ENCODE measurements around the gene ACTRT1.

DNA sequence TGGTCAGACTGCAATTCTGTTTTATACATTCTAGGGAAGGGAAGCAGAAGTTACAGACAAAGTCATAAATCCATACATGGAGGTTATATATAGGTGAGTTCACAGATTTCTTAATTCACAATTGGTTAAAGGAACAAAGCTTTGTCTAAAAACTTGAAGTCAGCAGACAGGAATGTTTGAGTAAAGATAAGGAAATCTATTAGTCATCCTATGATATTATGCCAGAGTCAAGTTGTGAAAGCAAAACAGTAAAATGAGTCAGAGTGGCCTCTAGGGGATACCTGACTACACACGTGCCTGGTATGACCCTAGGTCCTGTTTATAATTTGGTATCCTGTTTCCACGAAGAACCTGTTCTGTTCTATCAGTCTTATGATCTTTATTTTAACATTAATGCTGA is 31.5 kb downstream of the ACTRT1 start:
- TF ChIP-seq, protein P1, sequence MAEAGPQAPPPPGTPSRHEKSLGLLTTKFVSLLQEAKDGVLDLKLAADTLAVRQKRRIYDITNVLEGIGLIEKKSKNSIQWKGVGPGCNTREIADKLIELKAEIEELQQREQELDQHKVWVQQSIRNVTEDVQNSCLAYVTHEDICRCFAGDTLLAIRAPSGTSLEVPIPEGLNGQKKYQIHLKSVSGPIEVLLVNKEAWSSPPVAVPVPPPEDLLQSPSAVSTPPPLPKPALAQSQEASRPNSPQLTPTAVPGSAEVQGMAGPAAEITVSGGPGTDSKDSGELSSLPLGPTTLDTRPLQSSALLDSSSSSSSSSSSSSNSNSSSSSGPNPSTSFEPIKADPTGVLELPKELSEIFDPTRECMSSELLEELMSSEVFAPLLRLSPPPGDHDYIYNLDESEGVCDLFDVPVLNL (CRISPR knock-in tag; IDR thresholded peaks at IDR 0.05; ENCODE audit: borderline replicate concordance, low read depth), result no peak
- TF ChIP-seq, protein P2, sequence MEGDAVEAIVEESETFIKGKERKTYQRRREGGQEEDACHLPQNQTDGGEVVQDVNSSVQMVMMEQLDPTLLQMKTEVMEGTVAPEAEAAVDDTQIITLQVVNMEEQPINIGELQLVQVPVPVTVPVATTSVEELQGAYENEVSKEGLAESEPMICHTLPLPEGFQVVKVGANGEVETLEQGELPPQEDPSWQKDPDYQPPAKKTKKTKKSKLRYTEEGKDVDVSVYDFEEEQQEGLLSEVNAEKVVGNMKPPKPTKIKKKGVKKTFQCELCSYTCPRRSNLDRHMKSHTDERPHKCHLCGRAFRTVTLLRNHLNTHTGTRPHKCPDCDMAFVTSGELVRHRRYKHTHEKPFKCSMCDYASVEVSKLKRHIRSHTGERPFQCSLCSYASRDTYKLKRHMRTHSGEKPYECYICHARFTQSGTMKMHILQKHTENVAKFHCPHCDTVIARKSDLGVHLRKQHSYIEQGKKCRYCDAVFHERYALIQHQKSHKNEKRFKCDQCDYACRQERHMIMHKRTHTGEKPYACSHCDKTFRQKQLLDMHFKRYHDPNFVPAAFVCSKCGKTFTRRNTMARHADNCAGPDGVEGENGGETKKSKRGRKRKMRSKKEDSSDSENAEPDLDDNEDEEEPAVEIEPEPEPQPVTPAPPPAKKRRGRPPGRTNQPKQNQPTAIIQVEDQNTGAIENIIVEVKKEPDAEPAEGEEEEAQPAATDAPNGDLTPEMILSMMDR (IDR thresholded peaks at IDR 0.05), result no peak
- TF ChIP-seq CBFB (CRISPR knock-in tag; IDR thresholded peaks at IDR 0.05; ENCODE audit: low read depth) (no peak), NR3C1 (CRISPR knock-in tag; conservative IDR thresholded peaks at IDR 0.05; ENCODE audit: low read depth) (no peak), TEAD1 (CRISPR knock-in tag; IDR thresholded peaks at IDR 0.05) (no peak), EMX1 (CRISPR knock-in tag; IDR thresholded peaks at IDR 0.05) (no peak), ATF1 (CRISPR knock-in tag; IDR thresholded peaks at IDR 0.05) (no peak), ZNF416 (CRISPR knock-in tag; IDR thresholded peaks at IDR 0.05) (no peak), GTF2I (CRISPR knock-in tag; conservative IDR thresholded peaks at IDR 0.05) (no peak), TCF7 (CRISPR knock-in tag; IDR thresholded peaks at IDR 0.05; ENCODE audit: low read depth) (no peak)
- TF ChIP-seq, protein P3, sequence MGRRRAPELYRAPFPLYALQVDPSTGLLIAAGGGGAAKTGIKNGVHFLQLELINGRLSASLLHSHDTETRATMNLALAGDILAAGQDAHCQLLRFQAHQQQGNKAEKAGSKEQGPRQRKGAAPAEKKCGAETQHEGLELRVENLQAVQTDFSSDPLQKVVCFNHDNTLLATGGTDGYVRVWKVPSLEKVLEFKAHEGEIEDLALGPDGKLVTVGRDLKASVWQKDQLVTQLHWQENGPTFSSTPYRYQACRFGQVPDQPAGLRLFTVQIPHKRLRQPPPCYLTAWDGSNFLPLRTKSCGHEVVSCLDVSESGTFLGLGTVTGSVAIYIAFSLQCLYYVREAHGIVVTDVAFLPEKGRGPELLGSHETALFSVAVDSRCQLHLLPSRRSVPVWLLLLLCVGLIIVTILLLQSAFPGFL (CRISPR knock-in tag; IDR thresholded peaks at IDR 0.05; ENCODE audit: borderline replicate concordance), result no peak
- TF ChIP-seq, protein P4, sequence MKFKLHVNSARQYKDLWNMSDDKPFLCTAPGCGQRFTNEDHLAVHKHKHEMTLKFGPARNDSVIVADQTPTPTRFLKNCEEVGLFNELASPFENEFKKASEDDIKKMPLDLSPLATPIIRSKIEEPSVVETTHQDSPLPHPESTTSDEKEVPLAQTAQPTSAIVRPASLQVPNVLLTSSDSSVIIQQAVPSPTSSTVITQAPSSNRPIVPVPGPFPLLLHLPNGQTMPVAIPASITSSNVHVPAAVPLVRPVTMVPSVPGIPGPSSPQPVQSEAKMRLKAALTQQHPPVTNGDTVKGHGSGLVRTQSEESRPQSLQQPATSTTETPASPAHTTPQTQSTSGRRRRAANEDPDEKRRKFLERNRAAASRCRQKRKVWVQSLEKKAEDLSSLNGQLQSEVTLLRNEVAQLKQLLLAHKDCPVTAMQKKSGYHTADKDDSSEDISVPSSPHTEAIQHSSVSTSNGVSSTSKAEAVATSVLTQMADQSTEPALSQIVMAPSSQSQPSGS (CRISPR knock-in tag; IDR thresholded peaks at IDR 0.05; ENCODE audit: borderline replicate concordance, low read depth), result no peak
- TF ChIP-seq, protein P5, sequence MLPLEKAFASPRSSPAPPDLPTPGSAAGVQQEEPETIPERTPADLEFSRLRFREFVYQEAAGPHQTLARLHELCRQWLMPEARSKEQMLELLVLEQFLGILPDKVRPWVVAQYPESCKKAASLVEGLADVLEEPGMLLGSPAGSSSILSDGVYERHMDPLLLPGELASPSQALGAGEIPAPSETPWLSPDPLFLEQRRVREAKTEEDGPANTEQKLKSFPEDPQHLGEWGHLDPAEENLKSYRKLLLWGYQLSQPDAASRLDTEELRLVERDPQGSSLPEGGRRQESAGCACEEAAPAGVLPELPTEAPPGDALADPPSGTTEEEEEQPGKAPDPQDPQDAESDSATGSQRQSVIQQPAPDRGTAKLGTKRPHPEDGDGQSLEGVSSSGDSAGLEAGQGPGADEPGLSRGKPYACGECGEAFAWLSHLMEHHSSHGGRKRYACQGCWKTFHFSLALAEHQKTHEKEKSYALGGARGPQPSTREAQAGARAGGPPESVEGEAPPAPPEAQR (CRISPR knock-in tag; IDR thresholded peaks at IDR 0.05), result no peak
- TF ChIP-seq, protein P6, sequence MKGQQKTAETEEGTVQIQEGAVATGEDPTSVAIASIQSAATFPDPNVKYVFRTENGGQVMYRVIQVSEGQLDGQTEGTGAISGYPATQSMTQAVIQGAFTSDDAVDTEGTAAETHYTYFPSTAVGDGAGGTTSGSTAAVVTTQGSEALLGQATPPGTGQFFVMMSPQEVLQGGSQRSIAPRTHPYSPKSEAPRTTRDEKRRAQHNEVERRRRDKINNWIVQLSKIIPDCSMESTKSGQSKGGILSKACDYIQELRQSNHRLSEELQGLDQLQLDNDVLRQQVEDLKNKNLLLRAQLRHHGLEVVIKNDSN (CRISPR knock-in tag; IDR thresholded peaks at IDR 0.05), result no peak

All from WTC11 (cell line).